ENCODE results near the gene C1orf216.
"Not testable (repeated sequence)": the region's sequence is repeated elsewhere in the genome, so short reads cannot be mapped to it uniquely, and the experiment has no call there.

Gene C1orf216

DNA sequence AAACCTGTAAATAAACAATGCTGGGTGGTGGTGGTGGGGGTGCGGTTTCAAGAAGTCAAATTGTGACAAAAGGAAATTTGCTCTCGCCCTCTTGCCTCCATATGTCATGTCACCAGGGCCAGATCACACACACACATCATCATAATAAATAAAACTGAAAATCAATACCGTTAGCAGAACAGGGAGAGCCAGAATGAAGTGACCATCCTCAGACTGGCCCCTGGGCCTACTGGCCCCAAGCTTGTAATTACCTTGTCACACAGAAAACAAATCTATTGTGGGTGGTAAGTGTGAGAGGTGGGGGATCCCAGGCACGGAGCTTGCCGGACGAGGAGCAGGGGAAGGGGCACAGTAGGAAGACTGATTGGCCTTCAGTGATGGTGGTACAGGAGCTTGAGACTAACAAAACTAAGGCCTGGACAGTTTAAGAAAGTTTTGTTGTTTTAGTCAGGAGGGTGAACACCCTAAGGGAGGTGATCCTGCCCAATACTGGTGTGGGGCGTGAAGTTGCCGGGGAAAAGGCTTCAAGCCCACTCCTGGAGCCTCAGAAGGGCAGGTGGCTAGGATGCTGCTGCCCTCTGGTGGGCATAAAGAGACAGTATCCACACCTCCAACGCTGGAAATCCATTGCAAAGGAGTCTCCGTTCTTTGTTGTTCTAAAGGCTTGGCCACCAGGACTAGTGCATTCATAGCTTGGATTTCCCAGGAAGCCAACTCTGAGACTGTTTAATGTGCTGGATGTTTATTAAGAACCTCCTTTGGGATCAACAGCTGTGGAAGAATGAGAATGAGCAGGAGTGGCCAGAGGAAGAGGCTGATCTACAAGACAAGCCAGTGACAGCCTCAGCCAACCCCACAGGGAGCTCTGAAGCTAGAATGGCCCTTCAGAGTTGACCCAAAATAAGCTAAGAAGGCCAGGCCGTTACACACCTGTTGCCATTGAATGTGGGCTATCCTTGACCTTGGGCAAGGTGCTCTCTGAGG lies 8.1 kb upstream of the C1orf216 start:
- H3K36me3 ChIP-seq (ENCODE audit: insufficient read depth, low read length), result no peaks in the 10 kb centered on the region
- no peak overlapping the region for H3K4me3 ChIP-seq (ENCODE audit: low read depth in 1 of 2, low read length in 2 of 2)
- no peak overlapping the region for H3K9ac ChIP-seq (ENCODE audit: low read length)
- H3K27me3 ChIP-seq (ENCODE audit: control insufficient read depth in 1 of 2, insufficient read depth in 2 of 2, low read length in 2 of 2), result no peaks in the 10 kb centered on the region
- H3K4me1 ChIP-seq (ENCODE audit: insufficient read depth, low read length), result no peaks in the 10 kb centered on the region
- H3K9me3 ChIP-seq (ENCODE audit: low read length), result no peaks in the 10 kb centered on the region
- no peak overlapping the region for H3K27ac ChIP-seq (ENCODE audit: low read depth, low read length)

- Histone ChIP-seq H3K9ac (ENCODE audit: low read length) (no peak overlapping the region), H3K27ac (ENCODE audit: low read depth, low read length) (no peak overlapping the region), H3K9me3 (ENCODE audit: low read length) (no peaks in the 10 kb centered on the region), H3K4me1 (ENCODE audit: insufficient read depth, low read length) (no peaks in the 10 kb centered on the region), H3K4me3 (ENCODE audit: low read depth in 1 of 2, low read length in 2 of 2) (no peak overlapping the region), H3K36me3 (ENCODE audit: insufficient read depth, low read length) (no peaks in the 10 kb centered on the region), H3K27me3 (ENCODE audit: control insufficient read depth in 1 of 2, insufficient read depth in 2 of 2, low read length in 2 of 2) (no peaks in the 10 kb centered on the region)
These were observed 6.9 kb upstream of the C1orf216 start for GRCh38 chr1:35725596-35725995.

DNA sequence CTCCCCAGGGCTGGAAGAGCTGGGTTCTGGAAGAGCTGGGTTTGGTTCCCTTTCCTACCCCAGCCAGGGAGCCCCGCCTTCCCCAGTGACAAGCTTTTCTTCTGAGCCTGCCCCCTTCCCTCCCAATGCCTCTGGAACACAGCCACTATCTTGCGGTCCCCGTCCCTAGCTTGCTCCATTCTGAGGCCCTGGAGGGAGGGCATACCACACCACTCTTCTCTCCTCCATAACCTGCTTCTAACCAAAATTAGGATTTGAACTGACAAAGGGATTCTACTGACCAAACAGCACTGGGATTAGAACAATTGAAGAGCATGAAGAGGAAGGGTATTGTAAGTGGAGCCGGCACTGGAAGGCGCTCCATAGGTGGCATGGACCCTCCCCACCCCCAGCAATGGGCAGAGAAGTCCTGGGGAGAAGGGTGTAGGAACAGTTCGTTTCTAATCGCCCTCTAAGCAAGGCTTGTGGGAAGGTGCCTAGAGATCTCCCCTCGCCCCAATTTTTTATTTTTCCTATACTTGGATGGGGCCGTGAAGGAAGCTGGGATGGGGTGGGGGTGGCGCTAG lies 690 bp downstream of the C1orf216 start:
- Histone ChIP-seq H3K36me3 (ENCODE audit: insufficient read depth, low read length) (peaks cover 9% of the 10 kb centered on the region), H3K27ac (ENCODE audit: low read depth, low read length) (peak overlapping the region; percentile 90), H3K9ac (ENCODE audit: low read length) (peak overlapping the region; percentile 80), H3K4me3 (ENCODE audit: low read depth in 1 of 2, low read length in 2 of 2) (peak overlapping the region; percentile 70 to 83), H3K9me3 (ENCODE audit: low read length) (no peaks in the 10 kb centered on the region), H3K4me1 (ENCODE audit: insufficient read depth, low read length) (peaks cover 34% of the 10 kb centered on the region), H3K27me3 (ENCODE audit: control insufficient read depth in 1 of 2, insufficient read depth in 2 of 2, low read length in 2 of 2) (no peaks in the 10 kb centered on the region)

GRCh38 chr1:35715568-35716002 lies 3.1 kb downstream of the C1orf216 start:
- H3K9ac ChIP-seq (ENCODE audit: low read length), result no peak overlapping the region
- H3K36me3 ChIP-seq (ENCODE audit: insufficient read depth, low read length), result peaks cover 9% of the 10 kb centered on the region
- H3K27me3 ChIP-seq (ENCODE audit: control insufficient read depth in 1 of 2, insufficient read depth in 2 of 2, low read length in 2 of 2), result no peaks in the 10 kb centered on the region
- no peaks in the 10 kb centered on the region for H3K9me3 ChIP-seq (ENCODE audit: low read length)
- peak overlapping the region in 1 of 2 donors; percentile 34 for H3K4me3 ChIP-seq (ENCODE audit: low read depth in 1 of 2, low read length in 2 of 2)
- H3K27ac ChIP-seq (ENCODE audit: low read depth, low read length), result no peak overlapping the region
- H3K4me1 ChIP-seq (ENCODE audit: insufficient read depth, low read length), result peaks cover 34% of the 10 kb centered on the region

- H3K9ac ChIP-seq (ENCODE audit: low read length), result no peak overlapping the region
- H3K4me1 ChIP-seq (ENCODE audit: insufficient read depth, low read length), result peaks cover 34% of the 10 kb centered on the region
- no peaks in the 10 kb centered on the region for H3K27me3 ChIP-seq (ENCODE audit: control insufficient read depth in 1 of 2, insufficient read depth in 2 of 2, low read length in 2 of 2)
These were observed 3.6 kb downstream of the C1orf216 start for GRCh38 chr1:35714921-35715567.

GRCh38 chr1:35711098-35711497 lies 7.6 kb downstream of the C1orf216 start:
- not testable (repeated sequence) for H3K9me3 ChIP-seq (ENCODE audit: low read length); H3K9ac ChIP-seq (ENCODE audit: low read length); H3K4me3 ChIP-seq (ENCODE audit: low read depth in 1 of 2, low read length in 2 of 2)

More at GRCh38 chr1:35714921-35715567, 3.6 kb downstream of the C1orf216 start:
- Histone ChIP-seq H3K27ac (ENCODE audit: low read depth, low read length) (no peak overlapping the region), H3K9me3 (ENCODE audit: low read length) (no peaks in the 10 kb centered on the region), H3K4me3 (ENCODE audit: low read depth in 1 of 2, low read length in 2 of 2) (peak overlapping the region in 1 of 2 donors; percentile 34), H3K36me3 (ENCODE audit: insufficient read depth, low read length) (peaks cover 9% of the 10 kb centered on the region)

GRCh38 chr1:35708952-35709351 lies 9.7 kb downstream of the C1orf216 start:
- H3K4me3 ChIP-seq (ENCODE audit: low read depth in 1 of 2, low read length in 2 of 2), result no peak overlapping the region
- H3K9me3 ChIP-seq (ENCODE audit: low read length), result no peaks in the 10 kb centered on the region
- no peak overlapping the region for H3K27ac ChIP-seq (ENCODE audit: low read depth, low read length)
- peaks cover 0 to 17% of the 10 kb centered on the region in 2 donors for H3K27me3 ChIP-seq (ENCODE audit: control insufficient read depth in 1 of 2, insufficient read depth in 2 of 2, low read length in 2 of 2)
- H3K36me3 ChIP-seq (ENCODE audit: insufficient read depth, low read length), result no peaks in the 10 kb centered on the region
- no peak overlapping the region for H3K9ac ChIP-seq (ENCODE audit: low read length)
- H3K4me1 ChIP-seq (ENCODE audit: insufficient read depth, low read length), result peaks cover 8% of the 10 kb centered on the region

More at GRCh38 chr1:35711098-35711497, 7.6 kb downstream of the C1orf216 start:
- H3K27me3 ChIP-seq (ENCODE audit: control insufficient read depth in 1 of 2, insufficient read depth in 2 of 2, low read length in 2 of 2), result peaks cover 0 to 17% of the 10 kb centered on the region in 2 donors
- not testable (repeated sequence) for H3K27ac ChIP-seq (ENCODE audit: low read depth, low read length); H3K36me3 ChIP-seq (ENCODE audit: insufficient read depth, low read length)
- H3K4me1 ChIP-seq (ENCODE audit: insufficient read depth, low read length), result peaks cover 29% of the 10 kb centered on the region

DNA sequence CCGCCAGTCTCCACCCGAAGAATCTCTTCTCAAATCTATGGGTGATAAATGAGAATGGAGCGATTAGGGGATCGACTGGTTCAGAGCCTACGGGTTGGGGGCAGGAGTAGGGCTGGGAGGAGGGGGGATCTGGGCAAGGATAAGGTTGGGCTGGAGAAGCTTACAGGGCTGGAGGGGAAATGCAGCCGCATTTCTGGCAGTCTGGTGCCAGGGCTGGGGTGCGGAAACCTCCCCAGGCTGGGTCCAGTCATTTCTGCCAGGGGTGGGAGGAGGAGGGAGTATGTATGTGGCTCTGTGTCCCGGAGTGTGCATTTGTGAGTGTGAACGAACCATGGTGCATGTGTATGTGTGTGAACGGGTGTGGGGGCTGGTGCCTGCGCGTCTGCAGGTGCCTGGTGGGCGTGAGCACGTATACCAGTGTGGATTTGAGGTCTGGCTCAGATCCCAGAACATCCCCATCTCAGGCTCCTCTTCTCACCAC lies 10.2 kb downstream of the C1orf216 start:
- no peaks in the 10 kb centered on the region for H3K36me3 ChIP-seq (ENCODE audit: insufficient read depth, low read length)
- peak overlapping the region; percentile 56 to 68 for H3K4me3 ChIP-seq (ENCODE audit: low read depth in 1 of 2, low read length in 2 of 2)
- peaks cover 8% of the 10 kb centered on the region for H3K4me1 ChIP-seq (ENCODE audit: insufficient read depth, low read length)
- H3K27ac ChIP-seq (ENCODE audit: low read depth, low read length), result no peak overlapping the region
- H3K9ac ChIP-seq (ENCODE audit: low read length), result no peak overlapping the region
- peaks cover 0 to 17% of the 10 kb centered on the region in 2 donors for H3K27me3 ChIP-seq (ENCODE audit: control insufficient read depth in 1 of 2, insufficient read depth in 2 of 2, low read length in 2 of 2)
- no peaks in the 10 kb centered on the region for H3K9me3 ChIP-seq (ENCODE audit: low read length)

DNA sequence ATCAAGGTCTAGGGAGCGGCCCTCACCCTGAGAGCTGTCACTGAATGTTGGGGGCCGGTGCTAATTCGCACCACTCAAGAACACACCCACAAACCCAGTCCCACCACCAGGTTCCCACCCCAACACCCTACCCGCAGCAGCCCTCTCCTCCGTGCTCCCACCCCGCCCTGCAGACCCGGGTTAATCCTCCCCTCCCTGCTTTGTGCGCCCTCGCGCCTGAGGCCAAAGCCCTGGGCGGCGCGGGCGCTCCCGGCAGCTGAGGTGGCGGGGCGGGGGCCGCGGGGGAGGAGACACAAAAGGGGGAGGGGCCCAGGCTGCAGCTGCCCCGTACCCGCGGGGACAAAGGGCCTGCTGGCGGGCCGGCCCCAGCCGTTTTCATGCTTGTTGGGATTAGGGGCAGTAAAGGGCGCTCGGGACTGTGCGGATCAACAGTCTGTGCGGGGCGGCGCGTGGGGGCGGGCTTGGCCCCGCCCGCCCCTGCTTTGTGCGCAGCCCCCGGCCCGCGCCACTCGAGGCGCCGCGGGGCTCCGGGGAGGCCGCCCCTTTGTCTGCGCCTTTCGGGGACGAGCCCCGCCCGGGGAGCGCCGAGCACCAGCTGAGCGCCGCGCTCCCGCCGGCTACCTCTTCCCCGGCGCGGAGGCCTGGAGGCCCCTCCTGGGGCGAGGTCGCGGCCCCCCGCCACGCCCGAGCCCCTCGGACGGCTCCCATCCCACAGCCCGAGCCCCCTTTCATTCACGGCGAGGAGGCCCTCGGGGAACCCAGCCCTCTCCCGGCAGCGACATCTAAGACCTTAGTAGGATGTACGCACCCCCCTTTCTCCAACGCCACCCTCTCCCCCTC lies 10.9 kb downstream of the C1orf216 start:
- H3K27me3 ChIP-seq (ENCODE audit: control insufficient read depth in 1 of 2, insufficient read depth in 2 of 2, low read length in 2 of 2), result peaks cover 0 to 18% of the 10 kb centered on the region in 2 donors
- H3K36me3 ChIP-seq (ENCODE audit: insufficient read depth, low read length), result no peaks in the 10 kb centered on the region
- H3K4me3 ChIP-seq (ENCODE audit: low read depth in 1 of 2, low read length in 2 of 2), result peak overlapping the region; percentile 56 to 68
- peaks cover 8% of the 10 kb centered on the region for H3K4me1 ChIP-seq (ENCODE audit: insufficient read depth, low read length)
- no peaks in the 10 kb centered on the region for H3K9me3 ChIP-seq (ENCODE audit: low read length)
- no peak overlapping the region for H3K9ac ChIP-seq (ENCODE audit: low read length)
- no peak overlapping the region for H3K27ac ChIP-seq (ENCODE audit: low read depth, low read length)

GRCh38 chr1:35706846-35707600 lies 11.7 kb downstream of the C1orf216 start:
- no peak overlapping the region for H3K27ac ChIP-seq (ENCODE audit: low read depth, low read length)
- peaks cover under 1 to 24% of the 10 kb centered on the region in 2 donors for H3K27me3 ChIP-seq (ENCODE audit: control insufficient read depth in 1 of 2, insufficient read depth in 2 of 2, low read length in 2 of 2)
- peak overlapping the region in 1 of 2 donors; percentile 56 for H3K4me3 ChIP-seq (ENCODE audit: low read depth in 1 of 2, low read length in 2 of 2)
- peaks cover 8% of the 10 kb centered on the region for H3K4me1 ChIP-seq (ENCODE audit: insufficient read depth, low read length)
- no peaks in the 10 kb centered on the region for H3K36me3 ChIP-seq (ENCODE audit: insufficient read depth, low read length)
- no peak overlapping the region for H3K9ac ChIP-seq (ENCODE audit: low read length)
- H3K9me3 ChIP-seq (ENCODE audit: low read length), result no peaks in the 10 kb centered on the region
